HUES48 (cell line): Measurements from ENCODE around the gene TEKT5.
A peak's percentile ranks its signal among the peaks of the same experiment; 100 is the strongest.

Experiments
- H3K27ac ChIP-seq: one replicate; pipeline ENCODE4 v1.7.0; 2013; ENCODE audit warnings: low read depth, low read length, inconsistent platforms
- H3K27me3 ChIP-seq: 2 replicates; pipeline ENCODE4 v1.6.1; 2013; ENCODE audit warnings: mild to moderate bottlenecking, low read length; ENCODE audit not compliant: control insufficient read depth, insufficient read depth
- H3K36me3 ChIP-seq: 2 replicates; pipeline ENCODE4 v1.6.1; 2013; ENCODE audit warnings: low read length; ENCODE audit not compliant: control insufficient read depth, insufficient read depth
- H3K4me1 ChIP-seq: 2 replicates; pipeline ENCODE4 v1.6.1; 2013; ENCODE audit warnings: mild to moderate bottlenecking, low read length; ENCODE audit not compliant: control insufficient read depth, insufficient read depth
- H3K4me3 ChIP-seq: 2 replicates; pipeline ENCODE4 v1.5.1; 2013; ENCODE audit warnings: mild to moderate bottlenecking, low read depth, low read length
- H3K9ac ChIP-seq: 2 replicates; pipeline ENCODE4 v1.6.1; 2013; ENCODE audit warnings: mild to moderate bottlenecking, low read depth, low read length, moderate library complexity
- H3K9me3 ChIP-seq: 2 replicates; pipeline ENCODE4 v1.6.1; 2013; ENCODE audit warnings: low read length; ENCODE audit not compliant: control insufficient read depth, insufficient read depth

The TEKT5 gene

GRCh38 chr16:10590342-10590741 is 104.4 kb downstream of the TEKT5 start:
- Histone ChIP-seq H3K36me3 (no peaks in the 10 kb centered on the region), H3K9ac (no peak overlapping the region), H3K27ac (no peak overlapping the region), H3K27me3 (no peaks in the 10 kb centered on the region), H3K4me3 (no peak overlapping the region), H3K4me1 (no peaks in the 10 kb centered on the region), H3K9me3 (no peaks in the 10 kb centered on the region)

- 0 out of 2 replicates have a peak, but pooled peaks cover 5% of the 10 kb centered on the region for H3K4me1 ChIP-seq
- no peaks in the 10 kb centered on the region for H3K27me3 ChIP-seq
- no peak overlapping the region for H3K4me3 ChIP-seq
- H3K27ac ChIP-seq = no peak overlapping the region
- H3K9me3 ChIP-seq = no peaks in the 10 kb centered on the region
- no peaks in the 10 kb centered on the region for H3K36me3 ChIP-seq
- no peak overlapping the region for H3K9ac ChIP-seq
Measured at GRCh38 chr16:10589109-10589508, 105.6 kb downstream of the TEKT5 start.

- no peak overlapping the region for H3K4me3 ChIP-seq
- H3K36me3 ChIP-seq = no peaks in the 10 kb centered on the region
- H3K4me1 ChIP-seq = 0 out of 2 replicates have a peak, but pooled peaks cover 5% of the 10 kb centered on the region
- H3K9me3 ChIP-seq = no peaks in the 10 kb centered on the region
- no peak overlapping the region for H3K27ac ChIP-seq
- no peaks in the 10 kb centered on the region for H3K27me3 ChIP-seq
- no peak overlapping the region for H3K9ac ChIP-seq
Measured at GRCh38 chr16:10587622-10588021, 107.1 kb downstream of the TEKT5 start.

GRCh38 chr16:10584981-10585438 is 109.7 kb downstream of the TEKT5 start:
- Histone ChIP-seq H3K9ac (no peak overlapping the region), H3K27me3 (no peaks in the 10 kb centered on the region), H3K27ac (no peak overlapping the region), H3K4me1 (peaks cover 11% of the 10 kb centered on the region; the same call in 1 of the 2 replicates), H3K4me3 (no peak overlapping the region), H3K9me3 (no peaks in the 10 kb centered on the region), H3K36me3 (no peaks in the 10 kb centered on the region)

GRCh38 chr16:10583269-10583668 is 111.5 kb downstream of the TEKT5 start:
- peaks cover 14% of the 10 kb centered on the region; the same call in 1 of the 2 replicates for H3K4me1 ChIP-seq
- H3K4me3 ChIP-seq = no peak overlapping the region
- H3K9me3 ChIP-seq = no peaks in the 10 kb centered on the region
- peaks cover 6% of the 10 kb centered on the region for H3K27me3 ChIP-seq
- H3K9ac ChIP-seq = no peak overlapping the region
- H3K36me3 ChIP-seq = no peaks in the 10 kb centered on the region
- H3K27ac ChIP-seq = no peak overlapping the region

- Histone ChIP-seq H3K27me3 (peaks cover 6% of the 10 kb centered on the region), H3K4me3 (no peak overlapping the region), H3K27ac (no peak overlapping the region), H3K9me3 (no peaks in the 10 kb centered on the region), H3K36me3 (no peaks in the 10 kb centered on the region), H3K4me1 (peaks cover 28% of the 10 kb centered on the region), H3K9ac (no peak overlapping the region)
Measured at GRCh38 chr16:10581507-10581906, 113.2 kb downstream of the TEKT5 start.

- peaks cover 31% of the 10 kb centered on the region for H3K4me1 ChIP-seq
- no peaks in the 10 kb centered on the region for H3K9me3 ChIP-seq
- peak overlapping the region; percentile 20 for H3K27ac ChIP-seq
- peak overlapping the region; percentile 54; the same call in 1 of the 2 replicates for H3K9ac ChIP-seq
- peaks cover 6% of the 10 kb centered on the region for H3K27me3 ChIP-seq
- peak overlapping the region; percentile 68 for H3K4me3 ChIP-seq
- no peaks in the 10 kb centered on the region for H3K36me3 ChIP-seq
Measured at GRCh38 chr16:10580883-10581247, 113.9 kb downstream of the TEKT5 start.

GRCh38 chr16:10579965-10580882 is 114.5 kb downstream of the TEKT5 start, which contains the start of gene EMP2:
Gene EMP2, minus strand, starts transcription at chr16:10580598. Its CDS starts 32,981 bp downstream, at chr16:10547617.
- Histone ChIP-seq H3K27me3 (peaks cover 6% of the 10 kb centered on the region), H3K9me3 (no peaks in the 10 kb centered on the region), H3K27ac (peak within 1 kb of the TSS; percentile 61), H3K4me1 (peaks cover 31% of the 10 kb centered on the region), H3K9ac (peak within 1 kb of the TSS; percentile 54), H3K36me3 (no peaks in the 10 kb centered on the region), H3K4me3 (peak within 1 kb of the TSS; percentile 68)

GRCh38 chr16:10579575-10579964 is 115.2 kb downstream of the TEKT5 start:
- H3K9ac ChIP-seq = no peak overlapping the region
- peaks cover 6% of the 10 kb centered on the region for H3K27me3 ChIP-seq
- no peaks in the 10 kb centered on the region for H3K9me3 ChIP-seq
- no peaks in the 10 kb centered on the region for H3K36me3 ChIP-seq
- no peak overlapping the region for H3K27ac ChIP-seq
- H3K4me3 ChIP-seq = peak overlapping the region; percentile 68
- H3K4me1 ChIP-seq = peaks cover 27% of the 10 kb centered on the region

GRCh38 chr16:10578474-10579316 is 116.0 kb downstream of the TEKT5 start:
- no peak overlapping the region for H3K9ac ChIP-seq

More at GRCh38 chr16:10578474-10579316, 116.0 kb downstream of the TEKT5 start:
- Histone ChIP-seq H3K4me1 (peaks cover 27% of the 10 kb centered on the region), H3K36me3 (no peaks in the 10 kb centered on the region), H3K9me3 (no peaks in the 10 kb centered on the region), H3K27ac (no peak overlapping the region), H3K27me3 (peaks cover 6% of the 10 kb centered on the region), H3K4me3 (no peak overlapping the region)
